HFF-Myc (cell line): ENCODE measurements around the gene SIK1.

Source experiments
- DNase-seq: peaks from one replicate; pipeline ENCODE4 v3.0.0-alpha.2; 2011; ENCODE audit warnings: low read depth; ENCODE audit errors: extremely low read depth
- H3K4me3 ChIP-seq: replicated peaks from 2 replicates; pipeline ENCODE4 v1.5.1; 2011; ENCODE audit warnings: low read depth, mild to moderate bottlenecking, control low read depth, low read length
- CTCF ChIP-seq: IDR thresholded peaks from 2 replicates; pipeline ENCODE4 v1.5.1; 2012; ENCODE audit warnings: mild to moderate bottlenecking, low read depth, low read length, control low read depth; ENCODE audit errors: missing control alignments

SIK1 gene

GRCh38 chr21:43375837-43376477 is 51.0 kb downstream of the SIK1 start:
- no peak for TF ChIP-seq CTCF
- no peak overlapping the region for H3K4me3 ChIP-seq
- no peak for DNase-seq

GRCh38 chr21:43375006-43375836 is 51.7 kb downstream of the SIK1 start:
- H3K4me3 ChIP-seq = no peak overlapping the region
- no peak for TF ChIP-seq CTCF
- no peak for DNase-seq

GRCh38 chr21:43374228-43374885 is 52.6 kb downstream of the SIK1 start:
- no peak for DNase-seq
- TF ChIP-seq CTCF = no peak
- no peak overlapping the region for H3K4me3 ChIP-seq

GRCh38 chr21:43373362-43374227 is 53.3 kb downstream of the SIK1 start:
- no peak for TF ChIP-seq CTCF
- DNase-seq = no peak

GRCh38 chr21:43372663-43373361 is 54.1 kb downstream of the SIK1 start:
- DNase-seq = no peak
- no peak for TF ChIP-seq CTCF
- no peak overlapping the region for H3K4me3 ChIP-seq

More at GRCh38 chr21:43373362-43374227, 53.3 kb downstream of the SIK1 start:
- H3K4me3 ChIP-seq = no peak overlapping the region

- no peak for TF ChIP-seq CTCF
- no peak for DNase-seq
- H3K4me3 ChIP-seq = no peak overlapping the region
Measured at GRCh38 chr21:43371786-43372185, 55.1 kb downstream of the SIK1 start.
